NCI-H2196 (cell line): Measurements from ENCODE around the gene BAAT.
"Not testable (repeated sequence)": the region's sequence is repeated elsewhere in the genome, so short reads cannot be mapped to it uniquely, and the experiment has no call there.

Experiments used
- DNase-seq: peaks from one replicate; lab custom pipeline; 2025; ENCODE audit not compliant: unreplicated experiment; lab: John Stamatoyannopoulos, UW

BAAT gene

DNA sequence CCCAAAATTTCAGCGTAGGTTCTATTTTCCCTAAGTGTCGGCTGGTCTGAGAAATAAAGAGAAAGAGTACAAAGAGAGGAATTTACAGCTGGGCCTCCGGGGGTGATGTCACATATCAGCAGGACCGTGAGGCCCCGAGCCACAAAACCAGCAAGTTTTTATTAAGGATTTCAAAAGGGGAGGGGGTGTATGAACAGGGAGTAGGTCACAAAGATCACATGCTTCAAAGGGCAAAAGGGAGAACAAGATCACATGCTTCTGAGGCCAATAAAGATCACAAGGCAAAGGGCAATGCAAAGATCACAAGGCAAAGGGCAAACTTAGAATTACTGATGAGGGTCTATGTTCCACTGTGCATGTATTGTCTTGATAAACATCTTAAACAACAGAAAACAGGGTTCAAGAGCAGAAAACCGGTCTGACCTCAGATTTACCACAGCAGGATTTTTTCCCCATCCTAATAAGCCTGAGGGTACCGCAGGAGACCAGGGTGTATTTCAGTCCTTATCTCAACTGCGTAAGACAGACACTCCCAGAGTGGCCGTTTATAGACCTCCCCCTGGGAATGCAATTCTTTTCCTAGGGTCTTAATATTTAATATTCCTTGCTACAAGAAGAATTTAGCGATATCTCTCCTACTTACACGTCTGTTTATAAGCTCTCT is at the start of gene BAAT:
BAAT (minus strand) TSS at position 134 of the 664 bp plus-strand sequence. CDS start 13,602 bp downstream, outside the sequence.
- not testable (repeated sequence) for DNase-seq

DNA sequence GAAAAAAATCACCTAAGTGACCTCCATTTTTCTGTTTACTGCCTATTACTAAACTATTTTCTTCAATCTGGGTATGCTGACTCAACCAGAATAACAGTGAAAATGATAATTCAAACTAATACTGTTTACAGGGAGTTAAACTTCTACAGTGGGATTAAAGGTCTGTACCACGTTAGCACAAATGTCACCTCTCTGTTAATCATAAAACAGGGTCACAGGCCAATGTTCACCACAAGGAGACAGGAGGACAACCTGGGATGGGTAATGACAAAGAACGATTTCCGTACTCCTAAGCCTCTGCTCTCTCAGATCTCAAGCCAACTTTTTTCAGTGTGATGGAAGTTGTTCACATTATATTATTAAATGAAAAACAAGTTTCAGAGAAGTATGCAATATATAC is 48.4 kb upstream of the BAAT start:
- no peak for DNase-seq

DNA sequence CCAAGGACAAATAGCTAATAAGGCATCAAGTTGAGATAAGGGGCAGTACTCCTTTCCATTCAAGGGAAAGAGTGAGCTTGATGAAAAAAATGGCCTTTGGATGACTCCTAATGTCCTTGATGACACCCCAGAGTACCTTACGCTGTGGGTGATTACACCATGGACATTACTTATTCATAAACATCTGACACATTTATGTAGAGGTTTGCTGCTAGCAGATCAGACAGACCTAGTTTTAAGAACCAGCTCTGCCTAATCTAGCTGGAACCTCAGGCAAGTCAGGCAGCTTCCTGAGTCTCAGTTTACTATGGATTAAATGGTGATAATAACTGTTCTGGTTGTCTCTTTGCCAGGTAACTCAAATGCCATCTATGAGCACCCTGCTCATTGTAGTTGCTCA is 47.9 kb upstream of the BAAT start:
- no peak for DNase-seq

DNA sequence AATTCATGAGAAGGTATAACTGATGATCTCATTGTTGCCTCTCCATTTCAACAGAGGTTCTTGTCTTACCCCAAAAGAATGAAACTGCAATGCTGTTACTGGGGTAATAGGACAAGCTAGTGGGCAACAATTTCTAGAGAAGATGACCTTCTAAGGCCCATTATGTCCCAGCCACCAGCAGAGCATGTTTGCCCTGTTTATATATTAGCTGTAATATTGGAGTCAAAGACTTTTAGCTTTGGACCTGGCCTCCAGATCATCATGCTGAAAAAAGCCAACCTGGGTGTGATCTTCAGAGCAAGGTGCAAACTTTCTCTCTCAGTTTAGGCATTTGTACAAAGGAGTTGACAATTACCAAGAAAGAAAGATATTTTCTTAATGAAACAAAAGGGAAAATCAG is 47.4 kb upstream of the BAAT start:
- DNase-seq: no peak

DNA sequence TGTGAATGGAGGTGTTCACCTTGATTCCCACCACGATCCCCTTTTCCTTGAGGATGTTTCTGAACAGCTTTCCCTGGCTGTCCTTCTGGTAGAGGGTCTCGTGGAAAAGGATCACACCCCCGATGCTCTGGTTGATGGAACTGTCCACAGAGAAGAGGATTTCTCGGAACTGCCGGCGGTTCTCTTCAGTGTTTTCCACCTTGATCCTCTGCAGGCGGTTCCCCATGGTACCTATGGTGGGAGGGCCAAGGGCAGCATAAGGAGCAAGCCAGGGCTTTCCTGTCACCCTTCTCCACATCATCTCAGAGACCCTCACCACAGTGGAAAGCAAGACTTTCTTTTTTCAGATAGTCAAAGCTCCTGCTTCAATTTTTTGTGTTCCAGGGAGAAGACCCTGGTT is 44.9 kb upstream of the BAAT start:
- DNase-seq: no peak

DNA sequence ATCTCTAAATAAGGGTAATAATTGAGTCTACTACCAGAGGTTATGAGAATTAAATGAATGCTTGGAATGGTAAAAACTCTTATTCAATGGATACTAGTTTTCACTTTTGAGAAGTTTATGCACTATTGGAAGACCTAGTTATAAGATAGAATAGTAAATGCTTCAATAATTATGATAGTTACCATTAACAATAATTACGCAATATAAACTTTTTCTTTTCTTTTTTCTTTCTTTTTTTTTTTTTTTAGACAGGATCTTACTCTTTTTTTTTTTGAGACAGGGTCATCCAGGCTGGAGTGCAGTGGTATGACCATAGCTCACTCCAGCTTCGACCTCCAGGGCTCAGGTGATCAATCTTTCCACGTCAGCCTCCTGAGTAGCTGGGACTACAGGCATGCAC is 44.1 kb upstream of the BAAT start:
- no peak for DNase-seq

DNA sequence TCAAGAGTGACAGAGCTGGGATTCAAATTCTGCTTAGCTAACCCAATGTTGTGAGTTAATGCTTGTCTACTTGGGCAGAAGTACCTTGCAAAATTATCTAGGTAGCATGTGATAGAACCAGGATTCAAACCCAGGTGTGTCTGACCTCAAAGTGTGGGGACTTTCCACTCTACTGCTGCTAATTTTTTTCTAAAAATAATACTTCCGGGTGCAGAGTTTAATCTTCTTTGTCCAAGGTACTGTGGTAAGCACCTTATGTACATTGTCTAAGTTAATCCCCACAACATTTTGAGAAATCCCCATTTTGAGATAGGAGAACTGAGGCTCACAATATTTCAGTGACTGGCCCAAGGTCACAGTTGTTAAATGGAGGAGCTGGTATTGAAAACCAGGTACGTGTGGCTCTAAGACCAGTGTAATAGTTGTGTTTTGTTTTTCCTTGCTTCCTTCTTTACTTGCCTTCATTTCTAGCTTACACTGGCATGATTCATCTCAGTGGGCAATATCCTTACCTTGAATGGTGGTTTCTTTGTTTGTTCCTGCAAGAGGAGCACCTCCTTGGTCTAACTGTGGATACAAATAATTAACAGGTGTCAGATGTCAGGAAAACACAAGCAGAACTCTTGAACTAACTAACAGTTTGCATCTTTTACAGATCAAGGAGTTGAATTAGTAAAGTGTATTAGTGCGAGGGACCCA is 43.3 kb upstream of the BAAT start:
- no peak for DNase-seq

DNA sequence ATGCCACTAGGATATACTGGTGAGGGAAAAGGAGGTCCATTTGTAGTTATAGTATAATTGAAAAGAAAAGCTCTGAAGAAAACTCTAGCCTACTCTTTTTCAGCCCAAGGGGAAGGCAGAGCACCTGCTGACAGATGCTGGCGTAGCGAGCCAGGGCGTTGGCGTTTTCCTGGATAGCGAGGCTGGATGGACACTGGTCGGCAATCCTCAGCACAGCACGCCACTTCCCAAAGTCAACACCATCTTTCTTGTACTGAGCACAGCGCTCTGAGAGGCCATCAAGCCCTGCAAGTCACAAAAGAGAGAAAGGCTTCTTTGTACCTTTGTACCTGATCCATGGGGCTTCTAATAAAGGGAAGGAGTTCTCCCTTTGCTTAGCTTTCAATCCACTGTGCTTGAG is 42.6 kb upstream of the BAAT start:
- no peak for DNase-seq

DNA sequence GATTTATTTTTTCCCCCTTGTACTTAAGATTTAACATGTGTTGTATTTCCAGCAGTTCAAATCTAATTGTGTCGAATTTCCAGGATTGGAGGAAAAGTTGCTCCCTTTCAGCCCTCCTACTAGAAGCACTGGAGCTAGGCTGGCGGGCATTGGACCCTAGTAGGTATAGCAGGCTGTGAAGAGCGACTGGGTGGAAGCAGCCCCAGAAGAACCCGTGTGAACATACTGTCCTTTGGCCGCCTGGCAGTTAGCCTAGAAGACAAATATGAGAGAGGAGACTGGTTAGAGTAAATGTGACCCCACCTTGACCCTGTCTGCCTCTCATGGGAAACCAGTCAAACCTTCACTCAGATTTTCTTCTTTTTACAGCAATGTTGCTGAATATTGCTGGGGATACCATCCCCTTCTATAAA is 36.9 kb upstream of the BAAT start:
- DNase-seq: no peak

DNA sequence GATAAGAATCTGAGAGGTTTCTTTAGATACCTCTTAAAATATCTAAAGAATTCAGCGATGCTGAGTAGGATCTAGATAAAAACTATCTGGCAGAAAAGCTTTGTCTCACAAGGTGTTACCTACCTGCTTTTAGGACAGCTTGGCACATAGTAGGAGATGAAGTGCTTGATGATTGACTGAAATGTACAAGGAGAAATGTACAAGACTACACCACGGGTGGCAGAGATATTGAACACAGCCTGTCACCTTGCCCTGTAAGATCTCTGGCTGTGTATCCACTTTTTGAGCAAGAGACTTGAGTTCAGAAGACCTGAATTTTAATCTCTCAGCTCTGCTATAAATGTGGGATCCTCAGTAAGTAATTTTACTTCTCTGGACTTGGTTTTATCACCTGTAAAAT is 35.1 kb upstream of the BAAT start:
- DNase-seq: no peak

DNA sequence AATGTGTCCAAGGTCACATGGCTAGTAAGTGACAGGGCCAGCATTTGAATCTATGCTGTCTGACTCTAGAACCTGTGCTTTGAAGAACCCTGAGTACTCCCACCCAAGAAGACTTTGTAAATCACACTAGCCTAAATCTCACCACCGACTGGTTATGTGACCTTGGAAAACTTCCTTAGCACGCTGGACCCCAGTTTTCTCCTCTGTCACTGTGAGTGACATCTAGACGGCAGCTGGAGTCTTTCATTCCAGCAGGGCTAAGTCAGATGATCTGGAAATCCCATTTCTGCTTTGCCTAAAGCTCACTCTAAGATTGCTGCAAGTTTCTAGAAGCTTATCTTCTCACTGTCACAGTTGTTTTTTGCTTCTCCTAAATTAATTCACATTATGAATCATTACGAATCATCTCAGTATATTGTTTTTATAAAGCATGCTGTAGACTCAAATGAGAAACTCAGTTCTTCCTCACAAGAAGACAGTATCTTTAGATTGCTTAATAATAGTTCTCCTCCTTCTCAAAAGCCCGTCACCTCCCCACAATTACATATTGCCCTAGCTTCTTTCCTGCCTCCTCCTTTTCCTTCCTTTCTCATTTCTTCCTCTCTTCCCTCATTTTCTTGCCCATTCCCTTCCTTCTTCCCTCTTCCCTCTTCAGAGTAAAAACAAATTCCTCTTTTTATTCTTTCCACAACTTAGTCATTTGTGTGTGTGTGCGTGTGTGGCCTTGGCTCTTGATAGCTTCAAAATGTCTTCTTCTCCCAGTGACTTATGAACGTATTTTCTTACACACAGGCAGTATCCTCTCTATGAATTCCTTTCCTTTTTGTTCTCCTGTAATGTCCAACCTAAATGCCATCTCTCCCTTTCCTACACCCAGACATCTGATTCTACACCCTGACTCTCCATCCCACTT is 34.0 kb upstream of the BAAT start:
- DNase-seq: no peak

DNA sequence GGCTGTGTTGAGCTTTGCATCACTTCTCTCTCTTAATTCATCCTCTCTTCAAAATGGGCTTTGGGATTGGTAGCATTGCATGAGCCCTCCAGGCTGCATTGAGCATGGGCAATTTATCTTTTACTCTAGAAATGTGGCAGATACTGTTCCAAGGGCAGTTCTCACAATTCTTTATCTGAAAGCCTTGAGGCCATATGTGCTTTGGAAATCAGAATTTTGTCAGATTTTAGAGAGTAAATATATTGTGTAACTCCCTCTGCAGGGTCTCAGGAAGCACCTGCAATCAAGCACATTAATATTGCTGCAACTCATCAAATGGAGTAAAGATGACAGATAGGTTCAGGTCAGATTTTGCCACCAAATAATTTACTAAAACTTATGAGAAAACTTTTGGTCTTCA is 33.2 kb upstream of the BAAT start:
- DNase-seq: no peak

DNA sequence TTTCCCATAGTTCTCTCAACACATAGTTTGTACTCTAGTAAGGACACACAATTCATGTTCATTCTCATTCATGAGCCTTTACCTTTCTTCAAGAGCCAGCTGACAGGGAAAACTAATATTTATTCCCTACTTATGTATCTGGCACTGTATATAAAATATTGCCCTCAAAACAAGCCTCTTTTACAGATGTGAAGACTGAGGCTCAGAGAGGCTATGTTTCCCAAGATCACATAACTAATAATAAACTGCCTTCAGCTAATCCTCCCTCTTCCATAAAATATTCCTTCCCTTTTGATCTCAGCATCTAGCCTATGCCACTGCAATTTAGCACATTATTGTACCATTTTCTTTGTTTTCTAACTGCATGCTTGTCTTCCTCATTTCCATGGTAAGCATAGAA is 32.6 kb upstream of the BAAT start:
- no peak for DNase-seq

DNA sequence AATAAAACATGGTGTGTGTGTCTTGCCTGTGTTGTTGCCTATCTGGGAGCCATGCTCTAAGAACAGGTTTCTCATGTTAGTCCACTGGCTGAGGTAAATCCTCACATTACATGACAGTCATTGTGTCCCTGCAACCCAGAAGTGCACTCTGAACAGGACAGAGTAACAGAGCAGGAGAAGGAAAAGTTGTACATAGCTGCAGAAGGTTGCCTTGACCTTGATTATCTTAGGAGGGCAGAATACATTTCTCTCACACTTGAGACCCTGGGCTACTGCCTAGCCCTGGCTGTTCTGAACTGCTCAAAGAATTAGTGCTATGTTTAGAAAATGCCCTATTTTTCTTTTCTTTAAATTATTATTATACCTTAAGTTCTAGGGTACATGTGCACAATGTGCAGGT is 30.8 kb upstream of the BAAT start:
- DNase-seq: no peak

DNA sequence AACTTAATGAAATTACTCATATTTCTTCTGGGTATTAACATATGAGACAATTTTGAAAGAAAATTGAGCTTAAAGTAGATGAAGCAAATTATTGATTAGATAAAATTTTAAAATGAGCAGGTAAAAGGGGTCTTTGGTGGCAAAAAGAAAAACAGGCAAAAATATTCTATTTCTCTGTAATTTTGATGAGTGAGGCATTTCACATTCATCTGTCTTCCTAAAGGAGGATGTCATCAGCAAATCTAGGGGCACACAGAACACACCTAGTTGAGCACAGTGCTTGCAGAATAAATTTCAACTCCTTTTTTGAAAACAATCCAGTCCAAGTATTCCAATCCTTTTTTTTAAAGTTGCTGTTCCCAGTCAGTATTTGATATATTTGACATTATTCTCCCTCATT is 30.0 kb upstream of the BAAT start:
- DNase-seq: no peak

DNA sequence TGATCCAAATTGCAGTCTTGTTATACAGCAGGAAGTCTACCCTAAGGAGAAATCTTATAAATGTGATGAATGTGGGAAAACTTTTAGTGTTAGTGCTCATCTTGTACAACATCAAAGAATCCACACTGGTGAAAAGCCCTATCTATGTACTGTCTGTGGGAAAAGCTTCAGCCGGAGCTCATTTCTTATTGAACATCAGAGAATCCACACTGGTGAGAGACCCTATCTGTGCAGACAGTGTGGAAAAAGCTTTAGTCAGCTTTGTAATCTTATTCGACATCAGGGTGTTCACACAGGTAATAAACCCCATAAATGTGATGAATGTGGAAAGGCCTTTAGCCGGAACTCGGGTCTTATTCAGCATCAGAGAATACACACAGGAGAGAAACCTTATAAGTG is 24.3 kb upstream of the BAAT start:
- no peak for DNase-seq

DNA sequence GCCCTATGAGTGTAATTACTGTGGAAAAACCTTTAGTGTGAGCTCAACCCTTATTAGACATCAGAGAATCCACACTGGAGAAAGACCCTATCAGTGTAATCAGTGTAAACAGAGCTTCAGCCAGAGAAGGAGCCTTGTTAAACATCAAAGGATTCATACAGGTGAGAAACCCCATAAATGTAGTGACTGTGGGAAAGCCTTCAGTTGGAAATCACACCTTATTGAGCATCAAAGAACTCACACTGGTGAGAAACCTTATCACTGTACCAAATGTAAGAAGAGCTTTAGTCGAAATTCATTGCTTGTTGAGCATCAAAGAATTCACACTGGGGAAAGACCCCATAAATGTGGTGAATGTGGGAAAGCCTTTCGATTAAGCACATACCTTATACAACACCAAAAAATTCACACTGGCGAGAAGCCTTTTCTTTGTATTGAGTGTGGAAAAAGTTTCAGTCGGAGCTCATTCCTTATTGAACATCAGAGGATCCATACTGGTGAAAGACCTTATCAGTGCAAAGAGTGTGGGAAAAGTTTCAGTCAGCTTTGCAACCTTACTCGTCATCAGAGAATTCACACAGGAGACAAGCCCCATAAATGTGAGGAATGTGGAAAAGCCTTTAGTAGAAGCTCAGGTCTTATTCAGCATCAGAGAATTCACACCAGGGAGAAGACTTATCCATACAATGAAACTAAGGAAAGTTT is 23.7 kb upstream of the BAAT start:
- no peak for DNase-seq

DNA sequence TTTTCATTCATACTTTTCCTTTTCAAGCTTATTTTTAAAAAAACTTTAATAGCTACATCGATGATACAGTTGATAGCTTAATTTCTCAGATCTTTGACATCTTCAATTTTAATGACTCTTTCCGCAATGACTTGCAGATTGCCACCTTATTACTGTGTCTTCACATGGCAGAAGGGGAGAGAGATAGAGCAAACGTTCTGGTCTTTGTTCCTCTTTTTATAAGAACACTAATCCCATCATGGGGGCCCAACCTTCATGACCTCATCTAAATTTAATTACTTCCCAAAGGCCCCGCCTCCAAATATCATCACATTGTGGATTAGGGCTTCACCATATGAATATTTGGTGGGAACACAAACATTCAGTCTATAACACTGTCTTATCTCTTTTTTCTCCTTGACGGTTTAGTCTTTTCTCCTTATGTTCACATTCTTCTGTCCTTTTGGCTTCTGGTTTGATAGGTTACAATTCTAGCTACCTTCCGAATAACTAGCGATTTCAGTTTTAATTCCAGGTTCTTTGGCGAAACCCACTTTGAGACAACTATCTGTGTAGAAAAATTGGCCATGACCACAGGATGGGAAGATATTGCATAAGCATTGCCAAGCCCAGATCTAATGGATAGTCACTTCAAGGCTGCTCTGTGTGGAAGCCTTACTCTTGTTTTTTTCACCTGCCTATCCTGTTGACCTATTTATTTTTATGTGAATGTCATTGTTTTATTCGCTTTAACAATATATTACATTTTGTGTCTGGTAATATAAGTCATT is 18.9 kb upstream of the BAAT start:
- no peak for DNase-seq

DNA sequence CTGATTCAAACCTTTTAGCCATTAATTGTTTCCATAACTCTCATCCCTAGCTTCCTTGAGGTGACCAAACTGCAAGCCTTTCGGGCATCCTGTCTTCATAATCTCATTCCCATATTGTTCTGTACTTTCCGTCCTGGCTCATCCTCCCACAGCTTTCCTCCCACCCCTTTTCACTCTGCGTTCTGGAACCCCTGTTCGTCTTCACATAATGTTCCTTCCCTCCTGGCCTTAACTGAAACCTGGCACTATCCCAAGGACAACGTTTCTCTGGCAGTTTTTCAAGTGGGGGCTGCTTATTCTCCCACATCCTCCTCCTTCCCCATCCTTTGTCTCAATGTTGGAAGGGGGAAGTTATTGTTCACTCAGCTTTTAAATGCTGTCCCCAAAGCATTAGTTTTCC is 15.3 kb upstream of the BAAT start:
- DNase-seq: no peak

DNA sequence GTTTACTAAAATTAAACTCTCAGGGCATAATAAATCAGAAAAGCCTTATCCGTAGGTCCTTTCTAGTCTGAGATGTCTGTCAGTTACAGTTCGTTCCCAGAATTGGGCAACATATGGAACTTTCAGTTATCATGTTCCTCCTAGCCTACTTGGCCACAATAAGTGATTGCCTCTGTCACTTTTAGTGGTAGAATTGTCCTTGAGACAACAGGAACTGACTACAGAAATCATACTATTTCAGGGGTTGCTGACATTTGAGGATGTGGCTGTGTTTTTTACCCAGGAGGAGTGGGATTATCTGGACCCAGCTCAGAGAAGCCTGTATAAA is 14.8 kb upstream of the BAAT start:
- no peak for DNase-seq
